HG02610 (cell line): ENCODE results near the gene SLC25A13.
A peak's percentile ranks its signal among the peaks of the same experiment; 100 is the strongest.

ENCODE experiments used
- ATAC-seq: cut with Tn5 transposase; IDR thresholded peaks from one replicate; pipeline ENCODE4 v1.9.1; 2021; ENCODE audit warnings: mild to moderate bottlenecking, moderate library complexity; ENCODE audit not compliant: unreplicated experiment

Gene SLC25A13

DNA sequence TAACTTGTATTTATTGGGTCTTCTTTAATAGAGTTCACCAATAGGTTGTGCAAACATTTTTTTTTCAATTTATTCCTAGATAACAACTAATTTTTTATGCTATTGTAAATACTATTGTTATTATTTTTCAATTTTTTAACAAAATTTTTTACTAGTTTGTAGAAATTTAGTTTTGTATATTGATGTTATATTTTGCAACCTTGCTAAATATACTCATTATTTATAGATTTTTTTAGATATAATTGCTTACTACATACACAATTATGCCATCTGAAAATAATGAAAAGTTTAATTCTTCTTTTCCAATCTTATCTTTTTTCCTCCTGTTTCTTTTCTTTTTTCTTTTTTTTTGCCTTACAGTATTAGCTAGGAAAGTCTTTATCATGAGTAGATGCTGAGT is 216.9 kb downstream of the SLC25A13 start:
- no peak for ATAC-seq

- no peak for ATAC-seq
Measured at GRCh38 chr7:96102096-96102811, 219.6 kb downstream of the SLC25A13 start.

DNA sequence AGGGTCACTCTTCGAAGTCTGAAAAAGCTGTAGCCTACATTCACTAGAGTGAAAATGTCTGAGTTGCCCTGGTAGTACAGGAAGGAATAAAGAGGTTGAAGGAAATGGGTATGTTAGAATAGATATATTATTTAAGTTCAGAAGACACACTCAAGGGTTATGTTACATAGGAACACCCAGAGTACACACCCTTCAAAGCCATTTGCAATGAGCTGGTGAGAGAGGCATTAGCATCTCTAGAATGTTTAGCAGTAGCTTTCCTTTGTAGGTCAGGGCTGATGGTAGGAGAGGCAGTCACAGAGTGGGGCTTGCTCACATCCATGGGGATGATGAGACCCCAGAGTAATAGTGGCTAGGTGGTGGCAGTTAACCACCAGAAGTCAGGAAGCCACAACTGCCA is 221.2 kb downstream of the SLC25A13 start:
- ATAC-seq: no peak

- ATAC-seq: no peak
Measured at GRCh38 chr7:96097835-96098234, 224.1 kb downstream of the SLC25A13 start.

DNA sequence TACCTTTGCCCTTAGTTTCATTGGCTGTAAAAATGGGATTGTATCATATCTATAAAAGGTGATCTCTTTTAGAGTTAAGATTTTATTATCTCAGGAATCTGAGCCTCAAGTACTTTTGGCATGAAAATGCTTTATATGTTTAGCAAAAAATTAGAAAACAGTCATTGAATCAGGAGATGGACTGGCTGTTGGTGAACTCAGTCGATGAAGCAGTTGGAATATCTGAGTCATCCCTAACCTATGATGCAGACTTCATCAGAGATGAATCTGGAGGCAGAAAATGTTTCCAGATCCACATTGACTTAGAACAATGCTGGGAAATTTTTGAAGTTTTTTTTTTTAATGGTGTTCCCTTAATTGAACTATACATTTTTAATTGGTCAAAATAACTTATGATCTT is 228.5 kb downstream of the SLC25A13 start:
- ATAC-seq: no peak

DNA sequence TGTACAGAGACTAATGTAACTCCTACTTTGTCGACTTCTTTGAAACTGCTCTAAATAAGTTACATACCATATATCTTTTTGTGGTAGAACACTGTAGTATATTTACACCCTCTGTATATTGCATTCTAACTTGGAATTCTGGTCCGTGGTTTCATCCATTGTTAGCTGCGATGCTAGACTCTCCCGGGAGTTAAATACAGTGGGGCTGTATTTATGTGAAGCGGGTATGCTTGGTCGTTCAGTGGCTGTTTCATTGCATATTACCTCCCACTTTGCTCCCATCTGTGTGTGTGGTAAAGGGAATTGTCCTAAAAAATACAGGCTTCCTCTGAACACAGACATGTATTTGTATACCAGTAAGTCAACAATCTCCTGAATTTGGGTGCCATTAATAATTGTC is 231.1 kb downstream of the SLC25A13 start:
- no peak for ATAC-seq

GRCh38 chr7:96089511-96089910 is 232.4 kb downstream of the SLC25A13 start:
- ATAC-seq: no peak

GRCh38 chr7:96088579-96088978 is 233.3 kb downstream of the SLC25A13 start:
- no peak for ATAC-seq

- ATAC-seq: no peak
Measured at GRCh38 chr7:96085953-96086352, 235.9 kb downstream of the SLC25A13 start.

- no peak for ATAC-seq
Measured at GRCh38 chr7:96084881-96085553, 236.9 kb downstream of the SLC25A13 start.

DNA sequence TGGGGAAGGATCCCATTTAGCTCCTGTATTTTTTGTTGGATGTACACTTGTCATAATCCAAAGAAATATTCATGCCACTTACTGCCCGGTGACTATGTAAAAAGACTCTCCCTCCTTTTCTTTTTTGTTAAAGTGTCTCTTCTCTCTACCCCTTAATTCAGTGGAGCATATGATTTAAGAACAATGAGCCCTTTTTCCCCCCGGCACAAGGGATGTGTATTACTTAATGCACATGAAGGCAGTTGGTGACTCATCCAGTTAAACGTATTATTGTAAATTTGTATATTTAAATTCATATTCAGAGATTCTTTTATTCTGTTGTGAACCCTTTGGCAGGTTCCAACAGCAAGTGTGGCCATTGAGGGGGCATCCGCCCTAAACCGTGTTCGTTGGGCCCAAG is 241.9 kb downstream of the SLC25A13 start:
- ATAC-seq: no peak

DNA sequence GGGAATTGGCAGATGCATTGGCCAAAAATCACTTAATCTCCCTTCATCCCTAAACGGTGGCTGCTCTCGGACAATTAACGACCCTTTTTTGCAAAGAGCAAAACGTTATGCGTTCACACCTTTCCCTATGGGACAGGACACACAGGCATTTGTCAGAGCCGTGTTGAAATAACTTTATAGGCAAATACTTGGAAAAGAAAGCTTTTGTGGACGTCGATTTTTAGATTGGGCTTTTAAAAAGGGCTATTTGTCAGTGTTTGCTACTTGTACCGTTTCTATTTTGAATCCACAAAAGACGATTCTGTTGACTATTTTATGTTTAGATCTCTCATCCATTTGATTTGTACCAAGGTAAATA is 245.6 kb downstream of the SLC25A13 start:
- no peak for ATAC-seq

DNA sequence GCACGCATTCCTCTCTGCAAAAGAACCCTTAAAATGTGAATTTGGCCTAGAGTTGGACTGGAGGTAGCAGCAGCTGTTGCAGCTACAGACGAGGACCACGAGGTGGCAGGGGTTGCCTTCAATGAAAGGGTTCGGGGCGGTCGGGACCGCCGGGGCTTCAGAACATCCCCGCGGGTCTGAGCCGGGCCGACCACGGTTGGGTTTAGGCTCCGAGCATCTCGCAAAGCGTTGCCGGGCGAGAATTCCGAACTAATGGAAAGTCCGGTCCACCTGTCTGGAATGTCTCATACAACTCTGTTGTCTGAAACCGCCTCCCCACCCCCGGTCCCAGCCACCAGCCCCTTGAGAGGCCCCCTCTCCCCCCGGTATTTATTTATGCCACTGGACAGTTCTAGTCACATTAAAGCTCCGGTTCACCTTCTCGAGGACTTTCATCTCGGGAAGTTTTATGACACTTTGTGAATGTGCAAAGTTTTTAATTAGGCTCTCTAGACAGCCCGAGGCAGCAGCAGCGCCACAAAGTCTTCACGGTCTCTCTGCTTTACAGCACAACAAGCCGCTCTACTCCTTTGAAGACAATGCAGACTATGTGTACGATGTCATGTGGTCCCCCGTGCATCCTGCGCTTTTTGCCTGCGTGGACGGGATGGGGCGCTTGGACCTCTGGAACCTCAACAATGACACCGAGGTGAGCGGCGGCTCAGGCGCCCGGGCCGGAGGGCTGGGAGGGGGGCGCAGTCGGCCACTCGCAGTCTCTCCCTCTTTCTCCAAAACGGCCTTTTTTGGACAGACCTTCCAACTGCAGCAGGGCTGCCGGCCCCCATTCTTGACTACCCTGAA is 246.2 kb downstream of the SLC25A13 start:
- ATAC-seq: peak; percentile 94

- ATAC-seq: no peak
Measured at GRCh38 chr7:96074871-96075270, 247.0 kb downstream of the SLC25A13 start.
